ENCODE results near the gene RHOF.

- TF ChIP-seq CTCF (IDR thresholded peaks at IDR 0.05; ENCODE audit: low read depth, low read length, poor library complexity, severe bottlenecking) (no peak), EZH2phosphoT487 (IDR thresholded peaks at IDR 0.05; ENCODE audit: borderline replicate concordance, low read length) (no peak)
Observed at GRCh38 chr12:121798787-121799155, 5.3 kb upstream of the RHOF start.
